ENCODE data around the gene MIER3.
A peak's percentile ranks its signal among the peaks of the same experiment; 100 is the strongest.

MIER3 gene

GRCh38 chr5:56951946-56952691, at the start of gene MIER3:
Gene MIER3, minus strand, starts transcription at chr5:56952123. Its CDS starts 21 bp downstream, at chr5:56952102.
- CTCF ChIA-PET, result no interaction called here
- POLR2A ChIA-PET, result no interaction called here

GRCh38 chr5:56995596-56995995, 43.7 kb upstream of the MIER3 start:
- no peak overlapping the region for H3K4me3 ChIP-seq (ENCODE audit: low read depth, low read length)
- no peak for DNase-seq (ENCODE audit: low read depth, low spot score)
- TF ChIP-seq CTCF (IDR thresholded peaks at IDR 0.05; ENCODE audit: insufficient read depth, low read length, missing control alignments), result no peak
- CTCF ChIA-PET, result no interaction called here
- POLR2A ChIA-PET, result no interaction called here

More at GRCh38 chr5:56951946-56952691, at the start of gene MIER3:
- no peak for DNase-seq (ENCODE audit: low read depth, low spot score)
- TF ChIP-seq CTCF (IDR thresholded peaks at IDR 0.05; ENCODE audit: insufficient read depth, low read length, missing control alignments), result no peak
- peak within 1 kb of the TSS; percentile 72 for H3K4me3 ChIP-seq (ENCODE audit: low read depth, low read length)

- TF ChIP-seq CTCF (IDR thresholded peaks at IDR 0.05; ENCODE audit: insufficient read depth, low read length, missing control alignments), result no peak
- CTCF ChIA-PET, result no interaction called here
- H3K4me3 ChIP-seq (ENCODE audit: low read depth, low read length), result no peak overlapping the region
- no peak for DNase-seq (ENCODE audit: low read depth, low spot score)
- POLR2A ChIA-PET, result no interaction called here
Observed at GRCh38 chr5:56993241-56993640, 41.3 kb upstream of the MIER3 start.

- DNase-seq (ENCODE audit: low read depth, low spot score), result no peak
- TF ChIP-seq CTCF (IDR thresholded peaks at IDR 0.05; ENCODE audit: insufficient read depth, low read length, missing control alignments), result no peak
- ChIA-PET POLR2A (no interaction called here), CTCF (no interaction called here)
- H3K4me3 ChIP-seq (ENCODE audit: low read depth, low read length), result no peak overlapping the region
Observed at GRCh38 chr5:56989676-56990075, 37.8 kb upstream of the MIER3 start.

GRCh38 chr5:56988490-56988889, 36.6 kb upstream of the MIER3 start:
- H3K4me3 ChIP-seq (ENCODE audit: low read depth, low read length), result no peak overlapping the region
- no peak for DNase-seq (ENCODE audit: low read depth, low spot score)
- ChIA-PET CTCF (no interaction called here), POLR2A (no interaction called here)
- TF ChIP-seq CTCF (IDR thresholded peaks at IDR 0.05; ENCODE audit: insufficient read depth, low read length, missing control alignments), result no peak

GRCh38 chr5:56987171-56987570, 35.2 kb upstream of the MIER3 start:
- no peak for TF ChIP-seq CTCF (IDR thresholded peaks at IDR 0.05; ENCODE audit: insufficient read depth, low read length, missing control alignments)
- ChIA-PET POLR2A (no interaction called here), CTCF (no interaction called here)
- no peak overlapping the region for H3K4me3 ChIP-seq (ENCODE audit: low read depth, low read length)
- no peak for DNase-seq (ENCODE audit: low read depth, low spot score)

Measured in AG04449 (cell line).